Measurements from ENCODE around the gene C1orf94.

The C1orf94 gene

DNA sequence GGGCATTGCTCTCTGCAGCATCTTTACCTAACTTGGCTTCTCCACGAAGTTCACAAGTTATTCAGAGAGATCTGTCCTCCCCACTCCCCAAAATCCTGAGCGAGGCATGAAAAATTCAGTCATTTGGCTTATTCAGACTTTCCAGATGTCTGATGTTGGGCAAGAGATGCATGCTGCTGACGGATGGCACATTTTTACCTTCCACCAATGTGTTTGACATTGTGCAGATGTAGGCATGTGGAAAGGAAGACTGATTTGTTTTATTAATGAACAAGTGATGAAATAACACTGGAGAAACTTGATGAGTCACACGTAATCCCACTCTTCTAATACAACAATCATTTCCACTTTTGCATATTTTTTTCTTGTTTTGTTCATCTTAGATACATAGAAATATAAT lies 86.7 kb downstream of the C1orf94 start:
- DNase-seq, result no peak

DNA sequence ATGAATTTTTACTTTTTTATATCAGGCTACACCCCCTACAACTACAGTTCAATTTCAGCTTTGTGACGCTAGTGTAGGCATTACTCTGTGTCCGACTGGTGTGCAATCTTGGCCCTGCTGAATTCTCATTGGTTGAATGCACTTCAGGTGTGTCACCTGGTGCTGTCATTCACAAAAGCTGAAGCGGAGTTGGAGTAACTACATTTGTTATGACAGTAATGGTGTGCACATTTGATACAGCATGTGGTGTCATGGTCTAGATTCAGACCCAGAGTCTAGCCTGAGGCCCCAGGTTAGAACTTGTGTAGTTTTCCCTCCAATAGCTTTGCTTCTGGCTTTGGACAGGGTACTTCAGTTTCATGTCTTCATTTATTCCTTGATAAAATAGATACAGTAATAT lies 88.7 kb downstream of the C1orf94 start:
- DNase-seq, result no peak

DNA sequence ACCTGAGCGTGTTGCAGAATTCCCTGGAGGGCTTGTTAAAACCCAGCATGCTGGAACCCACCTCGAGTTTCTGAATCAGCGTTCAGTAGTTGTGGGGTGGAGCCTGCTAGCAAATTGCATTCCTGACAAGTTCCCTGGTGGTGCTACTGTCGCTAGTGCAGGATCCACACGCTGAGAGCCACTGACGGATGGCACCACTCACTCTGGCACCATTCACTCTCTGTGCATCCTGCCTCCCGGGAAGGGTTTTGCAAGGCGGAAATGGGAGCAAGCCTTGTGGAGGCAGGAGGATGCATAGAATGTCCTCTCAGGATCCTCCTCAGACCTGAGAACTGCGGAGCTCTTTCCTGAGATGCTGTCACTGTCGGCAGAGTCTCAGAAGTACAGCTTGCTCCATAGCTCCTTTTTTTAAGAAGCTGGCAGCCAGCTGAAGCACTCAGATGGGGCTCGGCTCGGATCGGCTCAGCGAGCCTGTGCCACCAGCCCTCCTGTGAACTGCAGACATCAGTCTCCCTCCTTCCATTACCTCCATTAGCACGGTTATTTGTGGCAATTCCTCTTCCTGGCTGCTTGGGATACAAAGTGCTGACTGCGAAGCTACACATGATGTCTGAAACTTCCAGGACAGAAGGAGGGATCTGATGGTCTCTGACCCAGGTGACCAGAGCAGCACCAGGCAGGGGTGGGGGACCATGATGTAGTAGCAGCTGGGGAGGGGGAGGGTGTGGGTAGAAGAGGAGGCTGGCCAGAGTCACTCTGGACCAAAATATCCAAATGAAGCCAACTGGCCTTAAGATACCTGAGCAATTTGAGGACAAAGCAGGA lies 89.6 kb downstream of the C1orf94 start:
- no peak for DNase-seq

DNA sequence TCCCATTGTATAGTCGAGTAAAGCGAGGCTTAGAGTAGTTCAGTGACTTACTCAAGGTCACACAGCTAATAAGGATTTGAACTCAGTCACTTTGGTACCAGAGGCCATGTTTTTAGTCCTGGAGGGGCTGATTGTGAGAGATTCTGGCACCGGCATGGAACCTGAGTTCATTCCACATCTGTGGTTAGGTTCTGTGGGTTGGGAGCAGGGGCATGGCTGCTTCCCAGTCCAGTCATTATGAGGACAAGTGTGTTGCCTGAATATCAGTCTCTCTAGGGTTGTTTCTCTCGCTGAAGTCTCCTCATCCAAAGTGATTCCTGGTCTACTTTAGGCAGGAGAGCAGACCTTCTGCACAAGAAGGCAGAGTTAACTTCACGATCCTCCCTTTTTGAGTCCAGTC lies 90.6 kb downstream of the C1orf94 start:
- DNase-seq, result no peak

DNA sequence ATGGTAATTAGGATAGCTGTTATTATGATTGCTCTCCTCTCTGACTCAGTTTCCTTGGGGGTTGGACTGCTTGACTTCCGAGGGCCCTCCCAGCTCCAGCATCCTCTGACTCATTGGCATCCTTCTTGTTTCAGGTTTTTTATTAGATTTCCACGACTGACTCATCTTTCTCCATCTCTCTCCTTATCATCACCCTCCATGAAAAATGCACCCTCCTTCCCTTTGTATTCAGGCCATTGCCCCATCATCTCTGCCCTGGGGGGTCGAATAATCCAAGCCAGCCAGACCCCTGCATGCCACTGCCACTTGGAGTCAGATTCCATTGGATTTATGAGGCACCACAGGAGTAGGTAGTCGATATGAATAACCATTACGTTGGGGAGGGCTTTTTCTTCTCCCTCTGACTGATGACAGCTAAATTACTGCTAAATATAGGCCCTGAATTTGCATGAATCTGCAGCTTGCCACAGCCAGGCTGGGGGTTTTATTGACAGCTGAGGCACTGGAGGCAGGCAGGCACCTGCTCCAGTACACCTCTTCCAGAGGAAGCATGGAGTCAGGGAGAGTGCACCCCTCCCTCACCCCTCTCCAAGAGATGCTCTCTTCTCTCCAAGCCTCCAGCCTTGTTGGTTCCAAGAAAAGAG lies 91.7 kb downstream of the C1orf94 start:
- DNase-seq, result no peak

Data from MV-4-11 (cell line).